GDM1 (cell line): Measurements from ENCODE around the gene GRPEL2.
A peak's percentile ranks its signal among the peaks of the same experiment; 100 is the strongest.

ENCODE experiments used
- DNase-seq: peaks from one replicate; lab custom pipeline; 2025; lab: John Stamatoyannopoulos, UW

GRPEL2 gene

GRCh38 chr5:149319174-149319573 lies 26.1 kb upstream of the GRPEL2 start:
- no peak for DNase-seq

- no peak for DNase-seq
Observed at GRCh38 chr5:149320791-149321330, 24.4 kb upstream of the GRPEL2 start.

GRCh38 chr5:149322518-149322917 lies 22.8 kb upstream of the GRPEL2 start:
- no peak for DNase-seq

GRCh38 chr5:149323210-149323609 lies 22.1 kb upstream of the GRPEL2 start:
- no peak for DNase-seq

GRCh38 chr5:149323621-149324205 lies 21.6 kb upstream of the GRPEL2 start:
- DNase-seq: no peak

- no peak for DNase-seq
Observed at GRCh38 chr5:149324641-149325040, 20.7 kb upstream of the GRPEL2 start.

- DNase-seq: no peak
Observed at GRCh38 chr5:149325166-149325735, 20.0 kb upstream of the GRPEL2 start.

- no peak for DNase-seq
Observed at GRCh38 chr5:149325894-149326293, 19.4 kb upstream of the GRPEL2 start.

GRCh38 chr5:149326611-149327010 lies 18.7 kb upstream of the GRPEL2 start:
- DNase-seq: no peak

GRCh38 chr5:149328177-149328576 lies 17.1 kb upstream of the GRPEL2 start:
- no peak for DNase-seq

GRCh38 chr5:149333711-149334443 lies 11.4 kb upstream of the GRPEL2 start:
- DNase-seq: no peak

GRCh38 chr5:149337736-149338135 lies 7.6 kb upstream of the GRPEL2 start:
- DNase-seq: no peak

GRCh38 chr5:149338364-149338763 lies 6.9 kb upstream of the GRPEL2 start:
- DNase-seq: no peak

GRCh38 chr5:149340920-149341319 lies 4.4 kb upstream of the GRPEL2 start:
- no peak for DNase-seq

GRCh38 chr5:149341876-149342275 lies 3.4 kb upstream of the GRPEL2 start:
- no peak for DNase-seq

- DNase-seq: peak; percentile 4
Observed at GRCh38 chr5:149344151-149344550, 1.1 kb upstream of the GRPEL2 start.

GRCh38 chr5:149345892-149346222 lies 558 bp downstream of the GRPEL2 start:
- no peak for DNase-seq

GRCh38 chr5:149348518-149348917 lies 3.2 kb downstream of the GRPEL2 start:
- no peak for DNase-seq

GRCh38 chr5:149349382-149349781 lies 4.1 kb downstream of the GRPEL2 start:
- no peak for DNase-seq

GRCh38 chr5:149352169-149352568 lies 6.9 kb downstream of the GRPEL2 start:
- DNase-seq: no peak

- no peak for DNase-seq
Observed at GRCh38 chr5:149353911-149354310, 8.6 kb downstream of the GRPEL2 start.

- DNase-seq: no peak
Observed at GRCh38 chr5:149355688-149356087, 10.4 kb downstream of the GRPEL2 start.

- no peak for DNase-seq
Observed at GRCh38 chr5:149356391-149356790, 11.1 kb downstream of the GRPEL2 start.
